Ammon's horn (tissue), 1 donor: Measurements from ENCODE around the gene KRTAP3-2.

Source experiments
- DNase-seq: peaks from one replicate; pipeline ENCODE4 v3.0.0-alpha.2; 2016; ENCODE audit warnings: low spot score

Gene KRTAP3-2

DNA sequence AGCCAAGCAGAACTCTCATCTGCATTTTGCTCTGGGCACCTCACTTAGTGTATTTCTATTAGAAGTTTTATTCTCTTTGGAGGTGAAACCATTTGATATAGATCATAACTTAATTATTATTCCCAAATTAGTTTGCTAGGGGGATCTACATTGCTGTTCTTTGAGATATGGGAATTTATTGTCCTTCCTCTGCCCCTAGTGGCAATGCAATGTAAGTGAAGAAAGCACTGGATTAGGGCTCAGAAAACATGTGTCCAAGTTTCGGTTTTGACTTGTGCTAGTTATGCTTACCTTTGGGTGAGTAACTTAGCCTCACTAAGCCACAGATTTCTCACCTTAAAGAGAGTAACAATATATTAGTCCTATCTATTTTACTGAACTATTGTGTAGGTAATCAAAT, 35.9 kb downstream of the KRTAP3-2 start:
- DNase-seq, result no peak

DNA sequence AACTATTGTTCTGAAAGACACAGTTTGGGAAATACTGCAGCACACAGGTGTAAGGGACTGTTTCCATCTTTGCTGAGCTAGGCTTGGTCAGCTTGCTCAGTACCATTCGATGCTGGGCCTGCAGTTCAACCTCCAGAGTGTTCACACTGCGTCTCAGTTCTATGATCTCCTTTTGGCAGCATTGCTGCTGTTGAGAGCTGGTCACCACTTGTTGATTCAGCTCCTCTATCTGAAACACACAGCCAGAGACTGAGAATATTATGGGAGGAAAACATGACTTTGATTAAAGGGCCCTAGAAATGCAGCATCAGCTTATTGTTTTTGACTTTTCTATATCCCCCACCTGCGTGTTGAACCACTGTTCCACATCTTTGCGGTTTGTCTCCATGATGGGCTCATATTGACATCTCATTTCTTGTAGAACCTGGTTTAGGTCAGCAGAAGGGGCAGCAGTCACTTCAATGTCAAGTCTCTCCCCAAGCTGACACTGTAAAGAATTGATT, 37.6 kb downstream of the KRTAP3-2 start:
- DNase-seq, result no peak

DNA sequence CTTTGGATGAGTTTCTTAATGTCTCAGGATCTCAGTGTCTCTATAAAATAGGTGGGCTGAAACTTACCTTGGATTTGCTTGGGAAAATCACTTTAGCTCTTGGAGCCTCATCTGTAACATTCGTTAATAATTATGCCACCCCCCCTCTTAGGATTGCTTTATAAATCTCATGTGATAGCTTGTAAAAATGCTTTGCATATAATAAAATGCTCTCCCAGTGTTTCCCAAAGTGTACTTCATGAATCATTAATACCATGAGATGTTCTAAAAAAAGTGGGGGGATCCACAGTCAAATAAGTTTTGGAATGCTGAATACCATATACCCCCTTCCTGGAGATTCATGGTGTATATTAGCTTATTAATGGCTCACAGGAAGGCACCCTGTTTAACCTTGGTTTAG, 38.1 kb downstream of the KRTAP3-2 start:
- no peak for DNase-seq

DNA sequence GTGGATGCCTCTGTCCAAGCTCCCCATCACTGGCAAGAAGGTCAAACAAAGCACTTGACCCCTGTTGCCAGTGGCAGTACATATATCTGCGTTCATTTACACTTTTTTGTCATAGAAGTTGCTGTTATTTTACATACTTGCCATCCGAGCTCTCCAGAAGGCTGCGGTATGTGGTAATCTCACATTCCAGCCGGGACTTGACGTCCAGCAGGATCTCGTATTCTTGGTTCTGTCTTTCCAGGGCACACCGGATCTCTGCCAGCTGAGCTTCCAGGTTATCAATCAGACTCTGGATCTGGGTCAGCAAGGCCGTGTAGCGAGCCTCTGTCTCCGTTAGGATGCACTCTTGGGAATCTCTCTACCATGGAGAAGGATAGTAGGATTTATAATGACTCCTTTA, 39.6 kb downstream of the KRTAP3-2 start:
- no peak for DNase-seq

DNA sequence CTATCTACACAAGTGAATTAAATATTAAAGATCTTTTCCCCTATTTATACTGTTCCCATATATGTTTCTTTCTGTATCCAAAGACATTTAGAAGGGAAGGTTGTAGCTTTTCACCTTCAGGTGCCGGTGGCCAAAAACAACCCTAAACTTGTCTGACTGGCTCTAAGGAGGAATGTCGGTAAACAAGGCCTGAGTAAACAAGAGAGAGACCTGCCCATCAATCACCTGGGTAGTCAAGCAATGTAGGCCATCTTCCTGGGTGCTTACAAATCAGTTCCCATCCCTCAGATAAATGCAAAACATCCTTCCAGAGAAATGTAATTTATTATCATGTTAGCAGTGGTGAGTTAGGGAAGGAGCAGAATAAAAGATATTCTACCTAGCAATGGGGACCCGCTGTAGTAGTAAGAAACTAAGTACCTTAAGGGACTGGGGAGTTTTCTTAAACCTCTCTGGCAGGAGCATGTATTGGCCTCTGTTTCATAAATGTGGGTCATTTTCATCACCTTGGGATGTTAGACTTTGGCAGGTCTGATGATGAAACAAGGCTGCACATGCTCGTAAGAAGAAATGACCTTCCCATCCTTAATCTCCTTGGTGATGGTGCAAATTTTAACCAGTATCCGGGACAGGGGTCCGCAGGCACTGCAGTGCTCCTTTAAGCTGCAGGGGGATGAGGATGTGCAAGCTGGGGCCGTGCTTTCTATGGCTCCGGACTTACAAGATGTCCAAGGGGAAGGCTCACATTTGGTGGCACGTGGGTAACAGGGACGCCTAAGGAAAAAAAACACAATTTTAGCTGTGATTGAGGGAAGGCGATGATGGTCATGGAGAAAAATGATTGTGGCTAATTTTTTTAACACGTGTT, 41.4 kb downstream of the KRTAP3-2 start:
- no peak for DNase-seq

DNA sequence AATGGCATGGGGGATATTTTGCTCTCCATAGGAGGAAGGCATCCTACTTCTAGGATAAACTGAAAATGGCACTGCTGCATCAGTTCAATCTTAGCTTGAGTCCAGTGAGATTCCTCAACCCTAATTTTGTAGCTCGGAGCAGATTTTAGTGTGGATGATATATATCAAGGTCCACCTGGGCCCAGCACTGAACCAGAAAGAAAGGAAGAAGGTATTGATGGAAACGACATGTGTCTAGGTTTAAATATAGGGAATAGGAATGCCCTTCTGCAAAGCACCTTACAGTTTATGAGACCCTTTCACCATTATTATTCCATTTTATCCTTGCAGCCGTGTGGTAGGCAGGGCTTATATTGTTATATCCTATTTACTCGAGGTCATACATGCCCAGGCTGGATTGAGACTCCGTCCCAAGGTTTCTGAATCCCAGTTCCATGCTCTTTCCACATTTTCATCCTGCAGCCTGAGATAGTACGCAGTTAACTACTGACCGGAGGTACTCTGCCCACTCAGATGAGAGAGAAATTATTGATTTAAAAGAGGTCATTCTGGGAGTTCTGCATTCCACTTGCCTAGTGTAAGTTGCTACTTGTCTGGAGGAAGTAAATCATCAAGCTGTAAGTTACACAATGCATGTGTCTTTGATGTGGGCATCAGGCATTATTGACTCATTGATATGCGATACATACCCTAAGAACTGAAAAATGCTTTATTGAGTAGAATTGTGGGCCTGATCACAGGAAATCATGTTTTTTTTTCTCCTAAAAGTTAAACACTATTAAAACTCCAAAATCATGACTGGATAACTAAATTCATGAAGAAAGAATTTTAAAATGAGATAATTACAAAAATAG, 43.1 kb downstream of the KRTAP3-2 start:
- no peak for DNase-seq

DNA sequence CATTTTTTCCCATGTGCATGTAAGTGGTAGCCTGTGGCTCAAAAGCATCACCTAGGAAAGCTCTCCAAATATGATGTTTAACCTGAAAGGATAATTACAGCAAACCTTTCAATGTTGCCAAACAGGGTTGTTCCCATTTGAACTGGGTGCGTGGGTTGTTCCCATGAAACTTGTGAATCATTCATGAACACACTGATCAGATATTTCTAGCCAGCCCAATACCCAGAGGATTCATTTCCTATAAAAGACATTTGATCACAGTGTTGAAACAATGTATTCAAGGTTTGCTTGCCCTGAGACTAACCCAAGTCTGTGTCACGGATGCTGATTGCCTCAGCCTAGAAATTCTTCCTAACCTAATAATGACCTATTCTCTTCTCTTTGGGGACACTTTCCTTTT, 45.8 kb downstream of the KRTAP3-2 start:
- peak; percentile 19 for DNase-seq

DNA sequence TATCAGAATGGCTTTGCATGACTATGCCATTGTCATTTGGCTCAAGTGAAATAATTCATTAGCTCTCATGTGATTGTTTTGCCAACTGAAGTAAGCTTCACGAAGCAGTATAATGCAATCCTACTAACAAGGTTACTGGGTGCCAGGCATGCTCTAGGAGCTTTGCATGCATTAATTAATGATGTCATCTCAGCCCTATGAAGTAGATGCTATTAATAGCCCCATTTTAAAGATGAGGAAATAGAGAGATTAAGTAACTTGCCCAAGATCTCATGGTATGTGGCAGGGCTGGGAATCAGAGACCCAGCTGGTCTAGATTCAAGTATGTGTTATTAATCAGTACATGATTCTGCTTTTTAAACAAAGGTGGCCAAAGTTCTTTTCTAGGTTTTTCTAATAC, 47.0 kb downstream of the KRTAP3-2 start:
- DNase-seq, result no peak

DNA sequence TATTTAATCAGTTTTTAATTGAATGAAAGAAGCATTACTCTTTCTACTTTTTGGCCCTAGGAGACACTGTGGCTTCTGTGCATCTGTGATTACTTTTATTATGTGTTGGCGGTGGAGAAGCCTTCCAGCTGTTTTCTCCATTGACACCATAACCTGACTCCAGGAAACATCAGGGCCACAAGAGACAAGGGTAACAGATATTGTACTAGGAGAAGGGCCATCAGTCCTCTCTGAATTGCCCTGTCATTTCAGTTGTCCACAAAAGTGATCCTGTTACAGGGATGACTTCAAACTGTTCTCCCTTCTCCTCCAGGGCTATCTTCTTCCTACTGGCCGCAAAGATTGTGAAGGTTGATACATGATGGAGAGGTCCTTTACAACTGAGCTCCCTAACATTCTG, 47.6 kb downstream of the KRTAP3-2 start:
- no peak for DNase-seq

DNA sequence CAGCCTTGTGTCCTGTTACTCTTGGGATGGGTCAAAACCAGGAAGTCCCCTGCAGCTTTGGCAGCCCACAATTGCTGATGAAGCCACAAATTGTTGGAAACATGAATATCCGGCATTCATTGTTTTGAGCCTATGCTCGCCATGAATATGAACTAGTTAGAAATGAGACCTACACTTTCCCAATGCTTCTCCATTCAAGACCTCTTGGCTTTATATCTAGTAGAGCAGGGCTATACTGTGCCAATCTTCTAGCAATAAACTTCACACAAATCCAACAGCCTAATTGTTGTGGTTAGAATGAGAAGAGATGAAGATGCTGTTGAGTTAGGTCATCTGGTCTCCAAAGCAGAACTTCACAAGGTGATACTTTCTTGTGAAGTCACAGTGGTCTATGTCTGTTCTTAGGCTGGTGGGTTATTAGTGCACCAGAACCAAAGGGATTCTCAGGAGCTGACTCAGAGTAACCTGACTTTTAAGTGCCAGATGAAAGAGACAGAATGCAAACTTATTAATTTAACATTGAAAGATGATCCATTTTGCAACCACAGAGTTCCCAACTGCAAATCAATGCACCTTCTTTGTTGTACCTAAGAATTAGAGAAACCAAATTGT, 48.6 kb downstream of the KRTAP3-2 start:
- DNase-seq, result no peak

DNA sequence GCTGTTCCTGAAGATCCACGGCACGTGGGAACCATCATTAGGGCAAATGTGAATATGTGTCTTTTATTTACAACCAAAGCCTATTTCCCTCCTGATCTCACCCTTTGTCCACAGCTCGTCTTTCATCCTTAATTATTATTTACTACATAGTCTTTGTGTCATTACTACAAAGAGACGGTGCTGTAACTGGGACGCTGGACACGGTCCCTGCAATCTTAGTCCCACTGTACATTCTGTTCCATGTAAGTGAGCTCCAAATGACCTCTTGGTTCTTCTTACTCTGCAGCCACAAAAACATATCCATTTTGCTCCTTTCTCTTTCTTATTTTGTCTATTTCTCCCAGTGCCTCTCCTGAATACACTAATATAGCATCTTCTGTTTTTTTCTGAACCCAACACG, 49.5 kb downstream of the KRTAP3-2 start:
- no peak for DNase-seq

DNA sequence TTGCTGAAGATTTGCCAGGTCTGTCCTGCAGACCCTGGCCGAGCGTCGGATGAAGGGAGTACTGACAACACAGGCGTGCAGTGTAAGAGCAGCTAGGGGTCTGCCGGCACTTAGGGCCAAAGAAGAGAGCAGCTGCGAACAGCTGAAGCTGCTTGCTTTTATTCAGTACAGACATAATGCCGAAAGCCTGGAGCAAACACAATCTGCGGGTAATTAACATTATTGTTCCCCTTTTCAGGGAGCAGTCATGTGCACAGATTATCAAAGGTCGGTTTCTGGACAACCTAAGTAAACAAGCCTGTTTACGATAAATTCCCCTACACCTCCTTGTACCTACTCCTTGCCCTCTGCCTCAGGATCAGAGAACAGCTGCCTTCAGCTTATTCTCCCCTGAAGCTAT, 50.3 kb downstream of the KRTAP3-2 start:
- no peak for DNase-seq
